HepG2 (cell line): Measurements from ENCODE around the gene MRNIP. TPM values are rescaled to one million over a fixed set of nuclear protein-coding genes. Genes with fewer than 3 reads are reported as not detected.

Experiments
- ATF2 ChIP-seq: sonication (generic); formaldehyde crosslinking; IDR thresholded peaks from 2 replicates; pipeline ENCODE4 v1.4.0; 2020; ENCODE audit warnings: missing genetic modification reagents
- ATF4 ChIP-seq, 2 experiments: fragments of 450-650 bp in 1 of 2; sonication (generic) in 1 of 2; formaldehyde crosslinking; IDR thresholded peaks; 2 replicates each; pipeline versions ENCODE4 v1.5.0 to v1.8.0; 2020 to 2022; ENCODE audit warnings: mild to moderate bottlenecking in 1 of 2, missing genetic modification reagents in 1 of 2
- CBX1 ChIP-seq: IDR thresholded peaks from one replicate; pipeline ENCODE4 v1.6.1; 2016; ENCODE audit warnings: antibody characterized with exemption, low read depth
- CHD2 ChIP-seq: IDR thresholded peaks from 2 replicates; pipeline ENCODE4 v1.6.1; 2011; ENCODE audit warnings: low read depth, low read length, improper control_type of control experiment
- ELK4 ChIP-seq: sonication (generic); formaldehyde crosslinking; IDR thresholded peaks from 2 replicates; pipeline ENCODE4 v1.9.0; 2021; ENCODE audit warnings: missing genetic modification reagents, borderline replicate concordance
- THAP7 ChIP-seq: sonication (generic); formaldehyde crosslinking; IDR thresholded peaks from 2 replicates; pipeline ENCODE4 v1.8.1; 2023; ENCODE audit warnings: mild to moderate bottlenecking, missing genetic modification reagents
- TMF1 ChIP-seq: sonication (generic); formaldehyde crosslinking; IDR thresholded peaks from 2 replicates; pipeline ENCODE4 v1.8.1; 2022; ENCODE audit warnings: low read depth, missing genetic modification reagents
- ZBTB20 ChIP-seq: sonication (generic); formaldehyde crosslinking; IDR thresholded peaks from 2 replicates; pipeline ENCODE4 v1.8.1; 2023; ENCODE audit warnings: missing genetic modification reagents, low read depth, mild to moderate bottlenecking, borderline replicate concordance
- ZBTB33 ChIP-seq: sonication (generic); formaldehyde crosslinking; IDR thresholded peaks from 2 replicates; pipeline ENCODE4 v1.4.0; 2020; ENCODE audit warnings: missing genetic modification reagents
- ZNF260 ChIP-seq: sonication (generic); formaldehyde crosslinking; IDR thresholded peaks from 2 replicates; pipeline ENCODE4 v1.4.0; 2020; ENCODE audit warnings: missing genetic modification reagents, low read depth, mild to moderate bottlenecking, borderline replicate concordance
- ZNF264 ChIP-seq: sonication (generic); formaldehyde crosslinking; IDR thresholded peaks from 2 replicates; pipeline ENCODE4 v1.4.0; 2020; ENCODE audit warnings: missing genetic modification reagents
- ZNF740 ChIP-seq: sonication (generic); formaldehyde crosslinking; IDR thresholded peaks from 2 replicates; pipeline ENCODE4 v1.4.0; 2020; ENCODE audit warnings: missing genetic modification reagents
- ZNF879 ChIP-seq: sonication (generic); formaldehyde crosslinking; IDR thresholded peaks from 2 replicates; pipeline ENCODE4 v1.8.1; 2023; ENCODE audit warnings: missing genetic modification reagents
- ZSCAN25 ChIP-seq: sonication (generic); formaldehyde crosslinking; IDR thresholded peaks from 2 replicates; pipeline ENCODE4 v1.8.0; 2022; ENCODE audit warnings: mild to moderate bottlenecking, missing genetic modification reagents
- polyA plus RNA-seq, 8 experiments: library from polyadenylated mRNA; depleted of rRNA in 3 of 8; stranded (reverse) in 7 of 8; unstranded in 1 of 8; fragments of >200 nt; fragmentation: Illumina TruSeq in 4 of 8; extraction: Trizol in 4 of 8; gene quantifications; 2 replicates each; pipeline versions ENCODE4 v1.2.1 to v1.2.3, GENCODE V29; 2011 to 2016; ENCODE audit warnings: low read depth in 4 of 8, missing spikeins in 1 of 8, mixed read lengths in 1 of 8; ENCODE audit not compliant: insufficient read depth in 1 of 8
- total RNA-seq, 5 experiments: library from RNA; depleted of rRNA; stranded (reverse); fragments of >200 nt; fragmentation: Illumina TruSeq; extraction: Trizol; gene quantifications; 2 replicates each; pipeline ENCODE4 v1.2.3, GENCODE V29; 2016; ENCODE audit warnings: low read depth in 1 of 5

The MRNIP gene
- total and polyA plus RNA-seq, 2 of the 13 experiments (the other 11 are each of a cell fraction or from before 2014, with no cell fraction given) = 15.5 to 34.1 TPM

- no peak for TF ChIP-seq ELK4 (CRISPR knock-in tag)
- peak; percentile 44; the same call in 1 of the 2 replicates for TF ChIP-seq ATF2 (CRISPR knock-in tag)
- no peak for TF ChIP-seq ZBTB33 (CRISPR knock-in tag)
- no peak; the same call in 1 of the 2 replicates for TF ChIP-seq ZNF740 (CRISPR knock-in tag)
- TF ChIP-seq CBX1 = peak; percentile 79
- no peak; the same call in 1 of the 2 replicates for TF ChIP-seq THAP7 (CRISPR knock-in tag)
- TF ChIP-seq TMF1 (CRISPR knock-in tag) = peak; percentile 84
- TF ChIP-seq ZNF264 (CRISPR knock-in tag) = peak; percentile 93; the same call in 1 of the 2 replicates
- TF ChIP-seq ATF4 (CRISPR knock-in tag; IDR thresholded peaks at IDR 0.05) = peak in 1 of 2 experiments; percentile 54; a peak in 2 of 4 replicates
- TF ChIP-seq ZBTB20 (CRISPR knock-in tag) = peak; percentile 91
- no peak for TF ChIP-seq CHD2
- peak; percentile 66 for TF ChIP-seq ZNF879 (CRISPR knock-in tag)
- TF ChIP-seq ZSCAN25 (CRISPR knock-in tag) = peak; percentile 89
- TF ChIP-seq ZNF260 (CRISPR knock-in tag) = no peak
These were observed at the start of gene MRNIP (continued) for GRCh38 chr5:179858586-179859427.
